ENCODE data around the gene PRKCZ. TPM values are rescaled to one million over a fixed set of nuclear protein-coding genes. Genes with fewer than 3 reads are reported as not detected.

The PRKCZ gene
- total and polyA plus RNA-seq, 4 experiments from 2014 or later = 13.5 to 40.7 (median 23.0) TPM

DNA sequence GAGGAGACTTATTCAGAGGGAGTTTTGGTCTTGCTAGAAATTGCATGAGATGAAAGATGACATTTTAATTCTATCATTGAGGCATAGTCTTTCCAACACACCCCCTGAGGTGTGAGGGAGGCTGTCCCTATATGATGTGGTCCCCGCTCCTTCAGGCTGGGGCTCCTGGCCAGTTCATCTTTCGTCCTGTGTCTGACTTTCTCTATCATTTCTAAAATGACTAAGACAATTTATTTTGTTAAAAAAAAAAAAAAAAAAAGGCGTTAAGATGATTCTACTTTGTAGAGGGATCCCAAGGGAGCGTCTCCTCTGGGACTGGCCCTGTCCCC, 50.5 kb downstream of the PRKCZ start:
- peaks cover 0 to 7% (median 5%) of the 10 kb centered on the region in 8 donors for H3K9me3 Mint-ChIP-seq
- peaks cover 9 to 23% of the 10 kb centered on the region in 2 donors for H3K36me3 Mint-ChIP-seq
- no peak overlapping the region for H3K4me3 Mint-ChIP-seq
- Histone ChIP-seq H3K27ac (ENCODE audit: low read depth, low read length) (no peak overlapping the region), H3K4me3 (ENCODE audit: low read length in 2 of 2) (no peak overlapping the region), H3K9me3 (ENCODE audit: control insufficient read depth in 1 of 2, low read length in 2 of 2) (no peaks in the 10 kb centered on the region), H3K4me1 (ENCODE audit: insufficient read depth, low read length) (no peaks in the 10 kb centered on the region), H3K36me3 (ENCODE audit: insufficient read depth, low read length) (no peaks in the 10 kb centered on the region), H3K27me3 (ENCODE audit: insufficient read depth, low read length) (no peaks in the 10 kb centered on the region)
- H3K4me1 Mint-ChIP-seq = peaks cover 4 to 7% (median 6%) of the 10 kb centered on the region in 4 donors
- POLR2A ChIA-PET (ENCODE audit: partially characterized antibody) = no interaction called here
- intact Hi-C loops (cut with micrococcal nuclease) = no loop called here
- no peak for DNase-seq
- CTCF ChIA-PET (ENCODE audit: partially characterized antibody) = no interaction called here
- no peaks in the 10 kb centered on the region for H3K27me3 Mint-ChIP-seq
- H3K27ac Mint-ChIP-seq = no peak overlapping the region

GRCh38 chr1:2101531-2101930, 51.3 kb downstream of the PRKCZ start:
- intact Hi-C loops (cut with micrococcal nuclease) = no loop called here
- Mint-ChIP-seq H3K4me1 (peaks cover 4 to 7% (median 6%) of the 10 kb centered on the region in 4 donors), H3K36me3 (peaks cover 7 to 23% of the 10 kb centered on the region in 2 donors), H3K9me3 (peaks cover 0 to 7% (median 5%) of the 10 kb centered on the region in 8 donors), H3K27me3 (no peaks in the 10 kb centered on the region), H3K27ac (no peak overlapping the region), H3K4me3 (no peak overlapping the region)
- POLR2A ChIA-PET (ENCODE audit: partially characterized antibody) = no interaction called here
- no peaks in the 10 kb centered on the region for H3K27me3 ChIP-seq (ENCODE audit: insufficient read depth, low read length)
- no peaks in the 10 kb centered on the region for H3K4me1 ChIP-seq (ENCODE audit: insufficient read depth, low read length)
- H3K27ac ChIP-seq (ENCODE audit: low read depth, low read length) = no peak overlapping the region
- H3K9me3 ChIP-seq (ENCODE audit: control insufficient read depth in 1 of 2, low read length in 2 of 2) = no peaks in the 10 kb centered on the region
- DNase-seq = no peak
- H3K36me3 ChIP-seq (ENCODE audit: insufficient read depth, low read length) = no peaks in the 10 kb centered on the region
- H3K4me3 ChIP-seq (ENCODE audit: low read length in 2 of 2) = no peak overlapping the region
- CTCF ChIA-PET (ENCODE audit: partially characterized antibody) = no interaction called here

GRCh38 chr1:2101946-2102345, 51.7 kb downstream of the PRKCZ start:
- H3K27me3 Mint-ChIP-seq = no peaks in the 10 kb centered on the region
- Histone ChIP-seq H3K27ac (ENCODE audit: low read depth, low read length) (no peak overlapping the region), H3K9me3 (ENCODE audit: control insufficient read depth in 1 of 2, low read length in 2 of 2) (no peaks in the 10 kb centered on the region), H3K27me3 (ENCODE audit: insufficient read depth, low read length) (no peaks in the 10 kb centered on the region), H3K4me1 (ENCODE audit: insufficient read depth, low read length) (no peaks in the 10 kb centered on the region), H3K4me3 (ENCODE audit: low read length in 2 of 2) (no peak overlapping the region), H3K36me3 (ENCODE audit: insufficient read depth, low read length) (no peaks in the 10 kb centered on the region)
- DNase-seq = no peak
- H3K4me1 Mint-ChIP-seq = peaks cover 4 to 7% (median 6%) of the 10 kb centered on the region in 4 donors
- ChIA-PET CTCF (ENCODE audit: partially characterized antibody) (no interaction called here), POLR2A (ENCODE audit: partially characterized antibody) (no interaction called here)
- H3K27ac Mint-ChIP-seq = no peak overlapping the region
- H3K4me3 Mint-ChIP-seq = no peak overlapping the region
- intact Hi-C loops (cut with micrococcal nuclease) = no loop called here
- peaks cover 7 to 23% of the 10 kb centered on the region in 2 donors for H3K36me3 Mint-ChIP-seq
- H3K9me3 Mint-ChIP-seq = peaks cover 0 to 7% (median 5%) of the 10 kb centered on the region in 8 donors

DNA sequence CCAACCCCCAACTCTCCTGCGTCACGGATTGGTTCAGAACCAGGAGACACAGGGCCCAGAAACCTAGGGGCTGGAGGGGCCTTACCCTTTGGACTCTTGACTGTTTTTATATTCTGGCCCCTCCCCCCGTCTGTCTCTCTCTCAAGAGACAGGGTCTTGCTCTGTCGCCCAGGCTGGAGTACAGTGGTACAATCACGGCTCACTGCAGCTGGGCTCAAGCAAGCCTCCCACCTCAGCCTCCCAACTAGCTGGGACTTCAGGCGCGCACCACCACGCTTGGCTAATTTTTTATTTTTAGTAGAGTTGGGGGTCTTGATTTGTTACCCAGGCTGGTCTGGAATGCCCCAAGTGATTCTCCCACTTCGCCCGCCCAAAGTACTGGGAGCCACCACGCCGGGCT, 52.5 kb downstream of the PRKCZ start:
- no peak overlapping the region for H3K4me3 ChIP-seq (ENCODE audit: low read length in 2 of 2)
- CTCF ChIA-PET (ENCODE audit: partially characterized antibody) = no interaction called here
- intact Hi-C loops (cut with micrococcal nuclease) = no loop called here
- no peaks in the 10 kb centered on the region for H3K27me3 Mint-ChIP-seq
- peaks cover 4 to 7% (median 6%) of the 10 kb centered on the region in 4 donors for H3K4me1 Mint-ChIP-seq
- no peaks in the 10 kb centered on the region for H3K9me3 ChIP-seq (ENCODE audit: control insufficient read depth in 1 of 2, low read length in 2 of 2)
- no peak overlapping the region for H3K27ac Mint-ChIP-seq
- no peak overlapping the region for H3K4me3 Mint-ChIP-seq
- no peaks in the 10 kb centered on the region for H3K36me3 ChIP-seq (ENCODE audit: insufficient read depth, low read length)
- POLR2A ChIA-PET (ENCODE audit: partially characterized antibody) = no interaction called here
- no peaks in the 10 kb centered on the region for H3K27me3 ChIP-seq (ENCODE audit: insufficient read depth, low read length)
- no peak overlapping the region for H3K27ac ChIP-seq (ENCODE audit: low read depth, low read length)
- H3K9me3 Mint-ChIP-seq = peaks cover 0 to 7% (median 3%) of the 10 kb centered on the region in 8 donors
- DNase-seq = no peak
- peaks cover 6 to 22% of the 10 kb centered on the region in 2 donors for H3K36me3 Mint-ChIP-seq
- H3K4me1 ChIP-seq (ENCODE audit: insufficient read depth, low read length) = no peaks in the 10 kb centered on the region

DNA sequence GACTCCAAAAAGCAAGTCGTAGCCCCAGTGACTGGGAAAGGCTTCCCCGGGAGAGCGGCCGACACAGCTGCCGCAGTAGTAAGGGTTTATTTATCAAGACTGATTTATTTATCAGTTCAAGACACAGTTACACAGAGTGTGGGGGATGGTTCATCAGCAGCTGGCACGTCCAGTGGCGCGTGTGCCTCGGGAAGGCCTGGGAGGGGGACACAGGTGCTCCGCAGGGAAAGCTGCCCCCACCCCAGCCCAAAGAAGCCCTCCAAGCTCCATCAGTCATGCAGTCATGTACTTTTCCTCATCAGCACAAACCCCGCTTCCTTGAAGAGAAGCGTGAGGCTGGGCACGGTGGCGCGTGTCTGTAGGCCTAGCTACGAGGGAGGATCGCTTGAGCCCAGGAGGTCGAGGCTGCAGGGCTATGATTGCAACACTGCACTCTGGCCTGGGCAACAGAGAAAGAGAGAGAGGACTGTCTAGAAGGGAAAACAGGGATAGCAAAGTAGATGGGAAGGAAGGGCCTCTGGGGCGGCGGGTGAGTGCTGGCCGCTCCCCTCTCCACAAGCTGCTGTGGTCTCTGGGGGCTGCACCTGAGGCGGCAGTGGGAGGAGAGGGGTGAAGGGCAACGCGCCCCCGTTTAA, 53.2 kb downstream of the PRKCZ start:
- no peaks in the 10 kb centered on the region for H3K36me3 ChIP-seq (ENCODE audit: insufficient read depth, low read length)
- intact Hi-C loops (cut with micrococcal nuclease) = no loop called here
- Mint-ChIP-seq H3K9me3 (peaks cover 0 to 3% (median 0%) of the 10 kb centered on the region in 8 donors), H3K27me3 (no peaks in the 10 kb centered on the region), H3K27ac (no peak overlapping the region), H3K4me1 (peaks cover 1 to 7% (median 4%) of the 10 kb centered on the region in 4 donors), H3K4me3 (no peak overlapping the region), H3K36me3 (peaks cover 2 to 15% of the 10 kb centered on the region in 2 donors)
- ChIA-PET POLR2A (ENCODE audit: partially characterized antibody) (no interaction called here), CTCF (ENCODE audit: partially characterized antibody) (no interaction called here)
- no peaks in the 10 kb centered on the region for H3K27me3 ChIP-seq (ENCODE audit: insufficient read depth, low read length)
- H3K4me3 ChIP-seq (ENCODE audit: low read length in 2 of 2) = no peak overlapping the region
- H3K4me1 ChIP-seq (ENCODE audit: insufficient read depth, low read length) = no peaks in the 10 kb centered on the region
- no peaks in the 10 kb centered on the region for H3K9me3 ChIP-seq (ENCODE audit: control insufficient read depth in 1 of 2, low read length in 2 of 2)
- H3K27ac ChIP-seq (ENCODE audit: low read depth, low read length) = no peak overlapping the region
- DNase-seq = no peak

- Mint-ChIP-seq H3K36me3 (peaks cover 0 to 11% of the 10 kb centered on the region in 2 donors), H3K9me3 (peaks cover 0 to 2% (median 0%) of the 10 kb centered on the region in 8 donors), H3K27ac (peak overlapping the region in 1 of 7 donors; percentile 78), H3K4me1 (peaks cover 1 to 5% (median 4%) of the 10 kb centered on the region in 4 donors), H3K27me3 (no peaks in the 10 kb centered on the region), H3K4me3 (no peak overlapping the region)
- POLR2A ChIA-PET (ENCODE audit: partially characterized antibody) = no interaction called here
- DNase-seq = no peak
- no peaks in the 10 kb centered on the region for H3K36me3 ChIP-seq (ENCODE audit: insufficient read depth, low read length)
- no peaks in the 10 kb centered on the region for H3K4me1 ChIP-seq (ENCODE audit: insufficient read depth, low read length)
- H3K27me3 ChIP-seq (ENCODE audit: insufficient read depth, low read length) = no peaks in the 10 kb centered on the region
- no peaks in the 10 kb centered on the region for H3K9me3 ChIP-seq (ENCODE audit: control insufficient read depth in 1 of 2, low read length in 2 of 2)
- H3K4me3 ChIP-seq (ENCODE audit: low read length in 2 of 2) = no peak overlapping the region
- CTCF ChIA-PET (ENCODE audit: partially characterized antibody) = no interaction called here
- intact Hi-C loops (cut with micrococcal nuclease) = no loop called here
- H3K27ac ChIP-seq (ENCODE audit: low read depth, low read length) = no peak overlapping the region
Observed at GRCh38 chr1:2103901-2104590, 53.8 kb downstream of the PRKCZ start.

GRCh38 chr1:2104621-2105427, 54.6 kb downstream of the PRKCZ start:
- Mint-ChIP-seq H3K4me3 (peak overlapping the region in 1 of 8 donors; percentile 15), H3K36me3 (peaks cover 0 to 10% of the 10 kb centered on the region in 2 donors), H3K27ac (no peak overlapping the region), H3K4me1 (peaks cover 1 to 4% (median 4%) of the 10 kb centered on the region in 4 donors), H3K27me3 (no peaks in the 10 kb centered on the region), H3K9me3 (peaks cover 0 to 2% (median 0%) of the 10 kb centered on the region in 8 donors)
- ChIA-PET CTCF (ENCODE audit: partially characterized antibody) (no interaction called here), POLR2A (ENCODE audit: partially characterized antibody) (no interaction called here)
- no peaks in the 10 kb centered on the region for H3K36me3 ChIP-seq (ENCODE audit: insufficient read depth, low read length)
- no peak overlapping the region for H3K4me3 ChIP-seq (ENCODE audit: low read length in 2 of 2)
- H3K9me3 ChIP-seq (ENCODE audit: control insufficient read depth in 1 of 2, low read length in 2 of 2) = no peaks in the 10 kb centered on the region
- H3K27ac ChIP-seq (ENCODE audit: low read depth, low read length) = no peak overlapping the region
- no peaks in the 10 kb centered on the region for H3K4me1 ChIP-seq (ENCODE audit: insufficient read depth, low read length)
- no peaks in the 10 kb centered on the region for H3K27me3 ChIP-seq (ENCODE audit: insufficient read depth, low read length)
- intact Hi-C loops (cut with micrococcal nuclease) = no loop called here
- DNase-seq = no peak

Measured in CD4-positive, alpha-beta memory T cell (primary cell).